KOPT-K1 (cell line): ENCODE data around the gene MYBPH.

Experiments used
- H3K27ac ChIP-seq: fragments of 200-600 bp; sonication (generic); 2 replicates; pipeline ENCODE4 v1.5.1; 2016; ENCODE audit warnings: antibody characterized with exemption, mild to moderate bottlenecking, low read depth, low read length; ENCODE audit not compliant: poor library complexity, severe bottlenecking
- H3K36me3 ChIP-seq: fragments of 200-600 bp; sonication (generic); 2 replicates; pipeline ENCODE4 v1.5.1; 2017; ENCODE audit warnings: antibody characterized with exemption, mild to moderate bottlenecking, low read length, moderate library complexity; ENCODE audit not compliant: insufficient read depth
- H3K9me3 ChIP-seq: fragments of 200-600 bp; sonication (generic); 2 replicates; pipeline ENCODE4 v1.5.1; 2017; ENCODE audit warnings: antibody characterized with exemption, low read length, mild to moderate bottlenecking; ENCODE audit not compliant: insufficient read depth, poor library complexity, severe bottlenecking

MYBPH gene

GRCh38 chr1:203177470-203178039 is 1.9 kb upstream of the MYBPH start:
- no peaks in the 10 kb centered on the region for H3K36me3 ChIP-seq
- H3K27ac ChIP-seq, result no peak overlapping the region
- H3K9me3 ChIP-seq, result no peaks in the 10 kb centered on the region

DNA sequence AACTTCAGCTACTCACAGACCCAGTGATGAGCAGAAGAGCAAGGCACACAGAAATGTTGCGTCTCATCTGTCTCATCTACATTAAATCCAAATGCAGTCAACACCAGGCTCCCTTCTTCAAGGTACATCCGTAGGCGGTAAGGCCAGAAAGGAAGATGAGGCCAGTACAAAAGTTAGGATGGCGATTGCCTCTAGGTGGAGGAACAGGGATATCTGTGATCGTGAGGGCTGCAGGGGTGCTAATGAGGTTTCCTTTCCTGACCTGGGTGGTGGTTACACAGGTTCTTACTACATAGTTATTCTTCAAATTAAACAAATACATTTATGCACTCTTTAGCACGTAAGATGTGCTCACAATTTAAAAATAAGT is 1.4 kb upstream of the MYBPH start:
- Histone ChIP-seq H3K27ac (no peak overlapping the region), H3K9me3 (no peaks in the 10 kb centered on the region), H3K36me3 (no peaks in the 10 kb centered on the region)

DNA sequence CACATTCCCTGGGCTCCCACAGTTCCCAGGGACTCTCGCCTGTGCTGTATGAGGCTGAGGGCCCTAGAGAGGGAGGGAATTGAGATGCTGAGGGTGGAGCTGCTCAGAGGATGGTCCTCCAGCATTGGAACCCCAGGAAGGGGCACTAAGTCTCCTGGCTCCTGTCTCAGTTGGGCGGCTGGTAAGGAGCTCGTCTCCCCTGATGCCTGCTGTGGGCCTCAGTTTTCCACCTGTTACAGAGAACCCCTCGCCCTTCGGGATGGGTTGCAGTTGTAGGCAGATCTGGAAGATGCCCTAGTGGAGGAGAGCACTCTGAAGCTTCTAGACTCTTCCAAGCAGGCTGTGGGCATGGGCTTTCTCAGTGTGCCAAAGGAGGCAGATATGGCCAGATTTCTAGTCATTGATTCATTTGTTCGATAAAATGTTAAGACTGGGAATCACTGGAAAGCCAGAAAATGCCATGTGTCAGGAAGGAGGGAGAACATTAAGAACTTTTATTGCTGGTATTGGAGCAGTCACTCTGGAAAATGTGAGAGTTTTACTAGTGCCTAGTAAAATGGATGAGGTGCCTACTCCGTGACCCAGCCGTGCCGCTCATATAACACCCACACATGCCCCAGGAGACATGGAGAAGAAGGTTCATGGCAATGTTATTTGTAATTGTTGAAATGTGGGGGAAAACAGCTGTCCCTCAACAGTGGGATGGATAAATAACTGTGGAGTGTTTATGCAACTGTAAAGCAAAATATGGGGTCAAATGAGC is 828 bp upstream of the MYBPH start:
- Histone ChIP-seq H3K36me3 (no peaks in the 10 kb centered on the region), H3K27ac (no peak overlapping the region), H3K9me3 (no peaks in the 10 kb centered on the region)

DNA sequence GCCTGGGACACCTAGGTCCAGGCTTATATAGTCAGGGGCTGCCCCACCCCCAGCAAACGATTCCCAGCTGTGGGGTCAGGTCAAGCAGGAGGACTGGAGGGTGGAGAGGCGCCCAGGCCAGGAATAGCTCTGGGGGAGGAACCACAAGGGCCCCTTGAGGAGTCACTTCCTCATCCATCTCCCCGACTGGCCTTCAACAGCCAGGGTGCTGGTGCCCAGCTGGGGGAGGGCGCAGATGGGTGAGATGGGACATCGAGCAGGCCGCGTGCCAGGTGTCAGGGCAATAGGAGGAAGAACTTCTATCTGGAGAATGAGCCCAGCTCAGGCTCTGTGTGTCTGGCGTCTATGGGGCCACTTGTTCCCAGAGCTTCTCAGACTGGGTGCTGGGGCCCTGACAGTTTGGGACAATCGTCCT is 208 bp upstream of the MYBPH start:
- no peaks in the 10 kb centered on the region for H3K36me3 ChIP-seq
- H3K27ac ChIP-seq, result no peak overlapping the region
- no peaks in the 10 kb centered on the region for H3K9me3 ChIP-seq

DNA sequence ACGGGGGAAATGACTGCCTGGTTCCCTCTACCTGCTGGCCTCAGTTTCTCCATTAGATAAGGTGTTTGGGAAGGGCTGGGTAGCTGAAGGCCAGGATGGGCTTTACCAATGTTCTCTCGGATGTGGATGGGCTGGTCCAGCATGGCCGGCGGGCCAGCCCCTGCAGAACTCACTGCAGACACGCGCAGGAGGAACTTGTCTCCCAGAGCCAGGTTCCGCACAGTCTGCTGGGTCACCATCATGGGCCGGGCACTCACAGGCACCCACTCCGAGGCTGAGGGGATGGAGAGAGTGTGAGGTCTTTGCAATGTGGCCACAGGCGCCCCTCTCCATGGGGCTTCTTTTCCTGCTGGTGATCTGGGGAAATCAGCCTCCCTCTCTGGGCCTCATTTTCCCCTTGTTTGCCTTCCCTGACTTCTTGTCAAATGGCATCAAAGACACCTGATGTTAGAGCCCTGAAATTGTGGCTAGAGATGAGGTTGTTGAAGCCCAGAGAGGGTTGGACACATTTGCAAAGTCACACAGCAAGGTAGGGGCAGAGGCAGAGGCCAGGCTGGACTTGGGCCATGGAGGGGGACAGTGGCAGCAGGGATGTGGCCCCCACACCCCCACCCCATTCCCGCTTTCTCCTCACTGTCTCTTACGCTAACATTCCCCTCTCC is 1.2 kb downstream of the MYBPH start:
- no peaks in the 10 kb centered on the region for H3K9me3 ChIP-seq
- no peak overlapping the region for H3K27ac ChIP-seq
- no peaks in the 10 kb centered on the region for H3K36me3 ChIP-seq

DNA sequence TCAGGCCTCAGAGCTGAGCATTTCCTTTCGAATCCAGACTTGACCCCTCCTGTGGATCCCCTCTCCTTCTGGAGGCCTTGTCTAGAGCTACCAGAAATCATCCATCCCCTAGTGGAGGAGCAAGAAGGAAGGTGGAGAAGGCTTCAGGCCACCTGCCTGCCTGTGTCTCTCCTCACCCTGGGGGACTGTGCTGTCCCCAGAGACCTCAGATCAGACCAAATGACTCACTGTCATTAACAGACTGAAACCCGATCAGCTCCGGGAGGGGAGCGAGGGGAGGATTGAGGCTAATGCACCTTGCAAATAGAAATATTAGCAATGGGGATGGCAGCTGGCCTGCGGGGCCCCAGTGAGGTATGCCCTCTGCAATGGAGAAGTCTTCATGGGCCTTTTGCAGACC is 2.1 kb downstream of the MYBPH start:
- H3K27ac ChIP-seq, result no peak overlapping the region
- no peaks in the 10 kb centered on the region for H3K9me3 ChIP-seq
- H3K36me3 ChIP-seq, result no peaks in the 10 kb centered on the region

DNA sequence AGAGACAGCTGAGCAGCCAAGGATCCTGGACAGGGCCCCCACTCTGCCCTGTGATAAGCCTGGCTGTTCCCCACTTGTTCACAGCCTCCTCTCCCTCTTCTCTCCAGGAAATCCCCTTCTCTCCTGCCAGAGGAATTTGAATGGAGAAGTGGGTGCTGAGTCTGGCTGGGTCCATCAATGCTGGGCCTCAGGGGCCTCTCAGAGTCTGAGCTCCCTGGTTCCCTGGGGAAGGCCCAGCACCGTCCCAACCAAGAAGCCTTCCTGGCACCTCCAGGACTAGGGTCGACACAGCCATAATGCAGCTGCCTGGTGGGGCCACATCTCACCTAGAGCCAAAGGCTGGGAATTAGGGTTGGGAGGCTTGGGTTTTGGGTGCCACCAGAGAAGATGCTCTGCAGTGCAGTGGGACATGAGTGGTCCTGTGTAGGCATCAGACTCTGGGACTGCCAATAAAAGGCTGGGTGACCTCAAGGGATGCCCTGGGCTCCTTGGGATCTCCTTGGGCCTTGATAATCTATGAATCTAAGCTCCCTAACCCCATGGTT is 2.5 kb downstream of the MYBPH start:
- Histone ChIP-seq H3K9me3 (no peaks in the 10 kb centered on the region), H3K36me3 (no peaks in the 10 kb centered on the region), H3K27ac (no peak overlapping the region)

DNA sequence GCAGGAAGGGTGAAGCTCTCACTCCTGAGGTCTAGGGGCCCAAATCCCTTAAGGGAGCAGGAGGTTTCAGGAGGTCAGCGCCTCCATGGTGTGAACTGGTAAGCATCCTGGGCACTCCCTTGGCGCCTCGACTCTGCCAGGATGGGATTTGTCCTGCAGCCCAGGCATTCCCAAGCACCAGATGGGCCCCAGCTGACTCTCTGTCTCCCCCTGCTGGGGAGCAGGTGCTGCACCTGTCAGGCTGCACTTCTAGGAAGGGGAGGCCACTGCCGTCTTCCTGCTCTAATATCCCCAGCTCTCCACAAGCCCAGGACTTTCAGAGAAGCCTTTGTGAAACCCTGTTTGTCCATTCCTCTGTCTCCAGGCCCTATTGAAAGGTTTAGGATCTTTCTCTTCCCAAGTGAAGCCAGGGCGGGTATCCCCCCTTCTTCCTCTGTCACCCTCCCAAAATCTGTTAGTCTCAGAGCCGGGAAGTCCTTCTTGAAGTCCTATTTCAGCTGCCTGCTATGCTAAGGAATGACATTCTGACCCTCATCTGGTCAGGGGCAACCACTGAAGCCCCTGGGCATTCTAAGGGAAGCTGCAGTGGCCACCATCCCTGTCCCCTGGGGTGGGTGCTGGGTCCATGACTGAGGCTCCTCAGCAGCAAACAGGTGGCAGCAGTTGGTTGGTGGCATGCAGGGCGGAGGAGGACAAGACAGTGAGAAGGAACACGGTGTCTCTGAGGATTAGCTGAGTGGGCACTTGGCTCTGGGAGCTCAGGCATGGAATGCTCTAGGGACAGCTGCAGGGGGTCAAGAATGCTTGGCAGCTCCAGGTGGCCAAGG is 3.2 kb downstream of the MYBPH start:
- no peak overlapping the region for H3K27ac ChIP-seq

DNA sequence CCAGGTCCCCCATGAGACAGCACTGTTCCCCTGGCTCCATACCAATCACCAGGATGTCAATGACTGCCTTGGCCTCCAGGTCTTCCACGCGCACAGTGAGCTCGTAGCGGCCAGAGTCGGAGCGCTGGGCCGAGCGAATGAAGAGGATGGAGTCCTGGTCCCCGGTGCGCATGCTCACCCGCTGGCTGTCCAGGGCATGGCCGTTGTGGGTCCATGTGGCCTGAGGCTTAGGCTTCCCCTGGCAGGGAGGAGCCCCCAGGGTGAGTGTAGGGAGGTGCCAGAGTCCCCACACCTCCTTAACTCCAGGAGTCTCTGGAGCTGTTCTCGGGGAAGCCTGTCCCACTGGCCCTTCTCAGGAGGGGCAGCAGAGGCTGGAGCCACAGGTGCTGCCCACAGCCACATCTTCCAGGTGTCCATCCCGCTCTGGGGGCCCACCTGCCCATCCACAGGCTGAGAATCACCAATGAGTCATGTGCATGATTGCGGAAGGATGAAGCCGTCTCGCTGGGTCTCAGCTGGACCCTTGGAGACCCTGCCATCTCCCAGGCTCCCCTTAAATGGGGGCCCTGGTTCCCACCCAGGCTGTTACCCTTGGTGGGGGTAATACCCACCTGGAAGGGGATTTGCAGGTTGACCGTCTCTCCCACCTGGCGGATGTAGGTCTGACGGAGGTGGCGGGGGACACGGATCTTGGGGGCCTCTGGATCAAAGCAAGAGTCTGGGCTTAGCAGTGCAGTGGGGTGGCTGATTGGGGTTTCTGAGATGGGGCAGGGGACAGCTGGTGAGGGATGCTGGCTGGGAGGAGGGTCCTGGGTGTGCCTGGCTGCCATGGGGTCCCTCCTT is 4.1 kb downstream of the MYBPH start:
- Histone ChIP-seq H3K36me3 (no peaks in the 10 kb centered on the region), H3K27ac (no peak overlapping the region), H3K9me3 (no peaks in the 10 kb centered on the region)

More for the DNA sequence above, 3.2 kb downstream of the MYBPH start:
- Histone ChIP-seq H3K36me3 (no peaks in the 10 kb centered on the region), H3K9me3 (no peaks in the 10 kb centered on the region)

- Histone ChIP-seq H3K36me3 (no peaks in the 10 kb centered on the region), H3K9me3 (no peaks in the 10 kb centered on the region), H3K27ac (no peak overlapping the region)
Observed at GRCh38 chr1:203170625-203171330, 4.8 kb downstream of the MYBPH start.

- H3K36me3 ChIP-seq, result no peaks in the 10 kb centered on the region
- H3K27ac ChIP-seq, result no peak overlapping the region
- H3K9me3 ChIP-seq, result no peaks in the 10 kb centered on the region
Observed at GRCh38 chr1:203169770-203170520, 5.7 kb downstream of the MYBPH start.

GRCh38 chr1:203168991-203169390 is 6.6 kb downstream of the MYBPH start:
- H3K9me3 ChIP-seq, result no peaks in the 10 kb centered on the region
- no peaks in the 10 kb centered on the region for H3K36me3 ChIP-seq
- H3K27ac ChIP-seq, result no peak overlapping the region

- Histone ChIP-seq H3K36me3 (no peaks in the 10 kb centered on the region), H3K27ac (no peak overlapping the region), H3K9me3 (no peaks in the 10 kb centered on the region)
Observed at GRCh38 chr1:203168256-203168786, 7.3 kb downstream of the MYBPH start.
